Astrocyte of the spinal cord (primary cell): ENCODE data around the gene CKAP2L.

ENCODE experiments used
- DNase-seq: peaks from one replicate; pipeline ENCODE4 v3.0.0; 2011; ENCODE audit warnings: low read depth, low spot score
- H3K4me3 ChIP-seq: 2 replicates; pipeline ENCODE4 v1.5.1; 2011; ENCODE audit warnings: low read depth, mild to moderate bottlenecking, low read length, moderate library complexity
- in situ Hi-C: cut with HindIII; loops from 2 replicates; pipeline ENCODE4 v1.10.0; 2017; ENCODE audit warnings: low sequenced_read_pairs
- TF ChIP-seq, protein P1 (sequence below): IDR thresholded peaks from 2 replicates; pipeline ENCODE4 v1.5.1; 2012; ENCODE audit warnings: low read depth, mild to moderate bottlenecking, low read length, inconsistent platforms

Gene CKAP2L

DNA sequence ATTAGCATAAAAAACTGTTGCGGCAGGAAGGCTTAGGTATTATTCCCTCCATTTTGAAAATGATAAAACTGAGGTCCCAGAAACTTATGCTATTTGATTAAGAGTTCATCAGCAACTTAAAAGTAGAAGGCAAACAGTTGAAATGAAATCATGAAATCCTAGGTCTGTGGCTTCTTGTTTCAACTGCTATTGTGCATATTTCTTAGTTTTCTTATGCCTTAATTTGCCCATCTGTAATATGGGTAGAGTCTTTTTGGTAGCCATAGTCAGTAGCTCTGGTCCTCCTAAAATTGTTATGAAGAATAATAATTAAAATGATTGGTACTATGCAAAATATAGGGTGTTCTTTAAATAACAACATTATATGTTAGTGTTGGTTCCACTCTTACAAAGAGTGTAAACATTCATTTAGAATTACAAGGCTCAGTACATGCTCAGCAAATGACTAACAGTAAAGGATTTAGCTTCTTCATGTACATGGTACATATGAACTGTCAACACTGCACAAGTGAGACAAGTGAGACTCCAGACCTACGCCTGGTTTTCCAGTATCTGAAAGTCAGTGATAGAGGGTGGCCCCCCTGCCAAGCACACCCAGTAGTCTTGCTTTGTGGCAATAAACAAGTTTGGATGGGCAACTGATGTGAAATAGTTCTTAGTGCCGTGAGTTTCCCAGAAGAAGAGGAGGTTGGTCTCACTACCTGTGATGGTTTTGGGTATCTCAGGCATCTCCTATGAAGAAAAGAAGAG is 10.3 kb upstream of the CKAP2L start:
- DNase-seq = no peak
- TF ChIP-seq, protein P1, sequence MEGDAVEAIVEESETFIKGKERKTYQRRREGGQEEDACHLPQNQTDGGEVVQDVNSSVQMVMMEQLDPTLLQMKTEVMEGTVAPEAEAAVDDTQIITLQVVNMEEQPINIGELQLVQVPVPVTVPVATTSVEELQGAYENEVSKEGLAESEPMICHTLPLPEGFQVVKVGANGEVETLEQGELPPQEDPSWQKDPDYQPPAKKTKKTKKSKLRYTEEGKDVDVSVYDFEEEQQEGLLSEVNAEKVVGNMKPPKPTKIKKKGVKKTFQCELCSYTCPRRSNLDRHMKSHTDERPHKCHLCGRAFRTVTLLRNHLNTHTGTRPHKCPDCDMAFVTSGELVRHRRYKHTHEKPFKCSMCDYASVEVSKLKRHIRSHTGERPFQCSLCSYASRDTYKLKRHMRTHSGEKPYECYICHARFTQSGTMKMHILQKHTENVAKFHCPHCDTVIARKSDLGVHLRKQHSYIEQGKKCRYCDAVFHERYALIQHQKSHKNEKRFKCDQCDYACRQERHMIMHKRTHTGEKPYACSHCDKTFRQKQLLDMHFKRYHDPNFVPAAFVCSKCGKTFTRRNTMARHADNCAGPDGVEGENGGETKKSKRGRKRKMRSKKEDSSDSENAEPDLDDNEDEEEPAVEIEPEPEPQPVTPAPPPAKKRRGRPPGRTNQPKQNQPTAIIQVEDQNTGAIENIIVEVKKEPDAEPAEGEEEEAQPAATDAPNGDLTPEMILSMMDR = no peak
- in situ Hi-C loops = no loop called here
- H3K4me3 ChIP-seq = no peak overlapping the region

DNA sequence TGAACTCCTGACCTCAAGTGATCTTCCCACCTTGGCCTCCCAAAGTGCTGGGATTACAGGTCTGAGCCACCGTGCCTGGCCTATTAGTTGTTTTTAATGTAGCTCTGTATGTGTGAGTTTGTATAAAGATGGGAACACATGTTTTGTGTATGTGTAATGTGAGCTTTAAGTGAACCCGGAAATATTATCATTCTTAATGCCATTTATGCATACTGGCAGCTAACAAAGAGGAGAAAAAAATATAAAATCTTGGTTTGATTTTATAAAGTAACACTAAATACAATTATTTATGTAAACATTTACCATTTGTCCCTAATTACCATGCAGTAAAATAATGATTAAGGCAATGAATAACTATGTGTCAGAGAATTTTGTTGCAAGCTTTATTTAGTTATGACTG is 9.1 kb upstream of the CKAP2L start:
- H3K4me3 ChIP-seq = no peak overlapping the region
- TF ChIP-seq, protein P1 = no peak
- no peak for DNase-seq
- in situ Hi-C loops = no loop called here

DNA sequence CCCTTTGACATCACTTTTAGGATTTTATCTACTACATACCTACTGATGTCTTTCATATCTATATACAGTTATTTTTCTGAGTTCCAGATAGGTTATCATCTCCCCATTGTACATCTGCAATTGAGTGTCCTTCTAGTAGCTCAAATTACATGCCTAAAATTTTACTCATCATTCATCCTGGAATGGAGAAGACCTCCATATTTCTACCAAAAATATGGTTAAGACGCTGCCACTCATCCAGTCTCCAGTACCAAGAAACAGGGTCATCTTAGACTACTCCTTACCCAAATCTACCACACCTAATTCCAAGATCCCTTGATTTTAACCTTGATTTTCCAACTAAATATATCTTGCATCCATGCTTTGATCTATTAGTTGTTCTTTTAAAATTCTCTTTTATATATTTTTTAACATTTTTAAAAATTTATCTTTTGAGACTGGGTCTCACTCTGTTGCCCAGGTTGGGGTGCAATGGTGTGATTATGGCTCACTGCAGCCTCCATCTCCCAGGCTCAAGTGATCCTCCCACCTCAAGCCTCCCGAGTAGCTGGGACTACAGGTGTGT is 8.6 kb upstream of the CKAP2L start:
- in situ Hi-C loops = no loop called here
- TF ChIP-seq, protein P1 = no peak
- no peak overlapping the region for H3K4me3 ChIP-seq

DNA sequence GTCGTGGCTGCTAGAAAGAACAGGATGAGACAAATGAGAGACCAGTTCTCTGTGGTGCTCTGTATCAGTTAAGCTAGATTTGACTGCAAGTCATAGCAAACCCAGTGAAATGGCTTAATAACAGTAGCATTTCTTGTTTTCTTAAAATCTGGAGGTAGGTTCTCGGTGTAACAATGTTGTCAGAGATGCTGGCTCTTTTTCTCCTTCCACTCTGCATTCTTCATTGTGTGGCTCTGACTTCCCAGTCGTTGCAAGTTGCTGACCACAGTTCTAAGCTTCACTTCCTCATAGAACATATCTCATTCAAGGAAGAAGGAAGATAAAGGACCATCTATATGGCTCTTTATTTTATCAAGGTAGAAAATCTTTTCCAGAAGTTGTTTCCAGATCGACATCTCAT is 7.9 kb upstream of the CKAP2L start:
- no peak overlapping the region for H3K4me3 ChIP-seq
- TF ChIP-seq, protein P1 = no peak
- DNase-seq = no peak
- in situ Hi-C loops = no loop called here

More for the DNA sequence above, 8.6 kb upstream of the CKAP2L start:
- DNase-seq = no peak

DNA sequence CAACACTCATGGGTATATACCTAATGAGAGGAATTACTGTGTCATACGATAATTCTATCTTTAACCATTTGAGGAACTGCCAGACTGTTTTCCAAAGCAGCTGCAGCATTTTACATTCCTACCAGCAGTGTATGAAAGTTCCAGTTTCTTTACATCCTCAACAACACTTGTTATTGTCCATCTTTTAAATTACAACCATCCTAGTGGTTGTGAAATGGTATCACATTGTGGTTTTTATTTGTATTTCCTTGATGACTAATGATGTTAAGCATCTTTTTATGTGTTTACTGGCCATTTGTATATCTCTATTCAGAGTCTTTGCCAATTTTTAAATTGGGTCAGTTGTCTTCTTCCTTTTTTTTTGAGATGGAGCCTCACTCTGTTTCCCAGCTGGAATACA is 4.0 kb upstream of the CKAP2L start:
- TF ChIP-seq, protein P1 = no peak
- DNase-seq = no peak
- in situ Hi-C loops = no loop called here
- H3K4me3 ChIP-seq = no peak overlapping the region

DNA sequence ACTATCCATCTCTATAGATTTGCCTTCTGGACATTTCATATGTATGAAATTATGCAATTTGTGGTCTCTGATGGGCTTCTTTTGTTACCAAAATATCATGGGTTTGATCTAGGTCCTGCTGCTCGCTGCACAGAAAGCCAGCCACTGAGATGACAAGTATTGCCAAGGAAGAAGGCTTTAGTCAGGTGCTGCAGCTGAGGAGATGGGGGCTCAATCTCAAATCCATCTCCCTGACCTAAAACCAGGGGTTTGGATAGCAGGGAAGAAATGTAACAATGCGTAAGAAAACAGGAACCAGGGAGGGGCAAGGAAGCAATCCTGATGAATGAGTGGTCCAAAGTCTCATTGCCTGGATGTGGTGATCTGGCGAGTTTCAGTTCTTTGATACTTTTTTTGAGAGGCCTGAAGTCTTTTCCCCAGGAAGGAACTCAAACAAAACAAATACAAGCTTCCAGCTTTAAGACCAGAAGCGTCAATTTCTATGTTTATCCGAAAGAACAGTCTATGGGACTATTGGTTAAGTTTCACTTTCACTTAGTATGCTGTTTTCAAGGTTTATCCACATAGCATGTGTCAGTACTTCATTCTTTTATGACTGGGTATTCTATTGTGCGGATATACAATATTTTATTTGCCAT is 3.4 kb upstream of the CKAP2L start:
- TF ChIP-seq, protein P1 = no peak
- no peak for DNase-seq
- no peak overlapping the region for H3K4me3 ChIP-seq
- in situ Hi-C loops = no loop called here
